HG02885 (cell line): ENCODE results near the gene CXADR.

Experiments used
- ATAC-seq: cut with Tn5 transposase; IDR thresholded peaks from one replicate; pipeline ENCODE4 v1.9.1; 2021; ENCODE audit warnings: mild to moderate bottlenecking; ENCODE audit not compliant: unreplicated experiment, poor library complexity

The CXADR gene

GRCh38 chr21:17539323-17539722, 26.5 kb downstream of the CXADR start:
- no peak for ATAC-seq

- no peak for ATAC-seq
Observed at GRCh38 chr21:17539743-17540341, 27.0 kb downstream of the CXADR start.

GRCh38 chr21:17540530-17540929, 27.7 kb downstream of the CXADR start:
- ATAC-seq, result no peak

GRCh38 chr21:17542371-17543011, 29.6 kb downstream of the CXADR start:
- no peak for ATAC-seq

GRCh38 chr21:17545007-17545406, 32.2 kb downstream of the CXADR start:
- ATAC-seq, result no peak

GRCh38 chr21:17548262-17548661, 35.4 kb downstream of the CXADR start:
- ATAC-seq, result no peak

GRCh38 chr21:17550671-17551308, 37.9 kb downstream of the CXADR start:
- no peak for ATAC-seq

- ATAC-seq, result no peak
Observed at GRCh38 chr21:17552410-17552809, 39.6 kb downstream of the CXADR start.

- no peak for ATAC-seq
Observed at GRCh38 chr21:17554120-17554519, 41.3 kb downstream of the CXADR start.

GRCh38 chr21:17554679-17555465, 42.0 kb downstream of the CXADR start:
- ATAC-seq, result no peak

GRCh38 chr21:17560377-17561025, 47.7 kb downstream of the CXADR start:
- no peak for ATAC-seq

GRCh38 chr21:17570786-17571185, 57.9 kb downstream of the CXADR start:
- no peak for ATAC-seq

GRCh38 chr21:17572431-17572830, 59.6 kb downstream of the CXADR start:
- ATAC-seq, result no peak

- ATAC-seq, result no peak
Observed at GRCh38 chr21:17575076-17575475, 62.2 kb downstream of the CXADR start.

GRCh38 chr21:17576080-17576835, 63.4 kb downstream of the CXADR start:
- no peak for ATAC-seq

- ATAC-seq, result no peak
Observed at GRCh38 chr21:17577701-17578100, 64.9 kb downstream of the CXADR start.

GRCh38 chr21:17578162-17578561, 65.3 kb downstream of the CXADR start:
- ATAC-seq, result no peak

GRCh38 chr21:17578876-17579275, 66.0 kb downstream of the CXADR start:
- ATAC-seq, result no peak

- ATAC-seq, result no peak
Observed at GRCh38 chr21:17580319-17580718, 67.5 kb downstream of the CXADR start.

GRCh38 chr21:17583898-17584297, 71.1 kb downstream of the CXADR start:
- ATAC-seq, result no peak
